WTC11 (cell line): ENCODE data around the gene CACNB4. TPM values are rescaled to one million over a fixed set of nuclear protein-coding genes. Genes with fewer than 3 reads are reported as not detected.

Source experiments
- ATAC-seq: fragments of 200-7000 bp; cut with Tn5 transposase; 2 replicates; pipeline ENCODE4 v1.10.0; 2021; ENCODE audit warnings: mild to moderate bottlenecking, moderate library complexity
- CTCF ChIA-PET: fragments of 300-600 bp; sonication (Branson Sonifier 250); formaldehyde crosslinking; loops from one replicate; lab custom pipeline; 2021; ENCODE audit warnings: antibody characterized with exemption; lab: Charles Lee
- POLR2A ChIA-PET: fragments of 350-600 bp; sonication (Branson Sonifier 250); formaldehyde crosslinking; loops from one replicate; lab custom pipeline; 2021; ENCODE audit warnings: antibody characterized with exemption; lab: Charles Lee
- DNase-seq: peaks from one replicate; pipeline ENCODE4 v3.0.0; 2021; ENCODE audit warnings: low spot score
- H3K27ac Mint-ChIP-seq: 2 replicates; pipeline ENCODE4 v1.8.0; 2021; ENCODE audit warnings: mixed read lengths
- H3K27me3 Mint-ChIP-seq: 2 replicates; pipeline ENCODE4 v1.8.0; 2021; ENCODE audit warnings: low read depth, mild to moderate bottlenecking, moderate library complexity, mixed read lengths
- H3K36me3 Mint-ChIP-seq: 2 replicates; pipeline ENCODE4 v1.8.0; 2021; ENCODE audit warnings: mixed read lengths
- H3K4me1 Mint-ChIP-seq: 2 replicates; pipeline ENCODE4 v1.8.0; 2022; ENCODE audit warnings: mixed read lengths
- H3K4me3 Mint-ChIP-seq: 2 replicates; pipeline ENCODE4 v1.8.0; 2021; ENCODE audit warnings: mild to moderate bottlenecking, moderate library complexity, mixed read lengths
- H3K9me3 Mint-ChIP-seq: 2 replicates; pipeline ENCODE4 v1.8.0; 2021; ENCODE audit warnings: mixed read lengths
- CDX4 ChIP-seq: fragments of 250-450 bp; sonication (Bioruptor Pico); IDR thresholded peaks from 2 replicates; pipeline ENCODE4 v1.9.0; 2021; ENCODE audit warnings: moderate library complexity, mild to moderate bottlenecking, inconsistent platforms, borderline replicate concordance
- CTCF ChIP-seq: fragments of 200-600 bp; IDR thresholded peaks from 2 replicates; pipeline ENCODE4 v1.8.0; 2022; ENCODE audit warnings: antibody characterized with exemption
- FOXJ3 ChIP-seq: sonication (generic); formaldehyde crosslinking; IDR thresholded peaks from 2 replicates; pipeline ENCODE4 v1.9.0; 2021; ENCODE audit warnings: missing genetic modification reagents, mild to moderate bottlenecking, borderline replicate concordance
- FOXK1 ChIP-seq: sonication (generic); formaldehyde crosslinking; IDR thresholded peaks from 2 replicates; pipeline ENCODE4 v1.8.0; 2022; ENCODE audit warnings: mild to moderate bottlenecking, moderate library complexity, missing genetic modification reagents
- GABPB1 ChIP-seq: sonication (generic); formaldehyde crosslinking; IDR thresholded peaks from 2 replicates; pipeline ENCODE4 v1.8.1; 2023; ENCODE audit warnings: mild to moderate bottlenecking, missing genetic modification reagents
- HMGA2 ChIP-seq: fragments of 250-450 bp; sonication (Bioruptor Pico); IDR thresholded peaks from 2 replicates; pipeline ENCODE4 v1.4.0; 2021; ENCODE audit warnings: mild to moderate bottlenecking, moderate library complexity
- OVOL2 ChIP-seq: fragments of 250-450 bp; sonication (Bioruptor Pico); IDR thresholded peaks from 2 replicates; pipeline ENCODE4 v1.9.0; 2021; ENCODE audit warnings: mild to moderate bottlenecking, borderline replicate concordance
- RORB ChIP-seq: fragments of 250-450 bp; sonication (Bioruptor Pico); IDR thresholded peaks from 2 replicates; pipeline ENCODE4 v1.9.0; 2021; ENCODE audit warnings: mild to moderate bottlenecking
- SP1 ChIP-seq: sonication (generic); formaldehyde crosslinking; conservative IDR thresholded peaks from 2 replicates; pipeline ENCODE4 v1.8.1; 2022; ENCODE audit warnings: missing genetic modification reagents
- TEAD4 ChIP-seq: sonication (generic); formaldehyde crosslinking; IDR thresholded peaks from 2 replicates; pipeline ENCODE4 v1.8.0; 2022; ENCODE audit warnings: mild to moderate bottlenecking, missing genetic modification reagents
- ZNF317 ChIP-seq: sonication (generic); formaldehyde crosslinking; IDR thresholded peaks from 2 replicates; pipeline ENCODE4 v1.8.1; 2023; ENCODE audit warnings: low read depth, mild to moderate bottlenecking, moderate library complexity, missing genetic modification reagents, borderline replicate concordance
- ZNF423 ChIP-seq: fragments of 250-450 bp; sonication (Bioruptor Pico); IDR thresholded peaks from 2 replicates; pipeline ENCODE4 v2.1.2; 2022; ENCODE audit warnings: mild to moderate bottlenecking, moderate library complexity
- ZNF425 ChIP-seq: fragments of 250-450 bp; sonication (Bioruptor Pico); conservative IDR thresholded peaks from 2 replicates; pipeline ENCODE4 v1.9.0; 2021; ENCODE audit warnings: mild to moderate bottlenecking
- ZNF512 ChIP-seq: sonication (generic); formaldehyde crosslinking; IDR thresholded peaks from 2 replicates; pipeline ENCODE4 v1.8.1; 2022; ENCODE audit warnings: missing genetic modification reagents, borderline replicate concordance
- ZNF532 ChIP-seq: fragments of 250-450 bp; sonication (Bioruptor Pico); IDR thresholded peaks from 2 replicates; pipeline ENCODE4 v1.9.0; 2021; ENCODE audit warnings: mild to moderate bottlenecking, borderline replicate concordance
- total RNA-seq: library from RNA; stranded (reverse); gene quantifications from 3 replicates; pipeline ENCODE4 v1.2.3, GENCODE V29; 2021

Gene CACNB4
- total RNA-seq, 1 experiment from 2014 or later = 4.7 TPM

GRCh38 chr2:152036611-152037469 lies 62.0 kb downstream of the CACNB4 start:
- ATAC-seq = peak; percentile 47
- Mint-ChIP-seq H3K4me1 (peaks cover 51% of the 10 kb centered on the region), H3K36me3 (no peaks in the 10 kb centered on the region), H3K9me3 (no peaks in the 10 kb centered on the region), H3K4me3 (no peak overlapping the region), H3K27me3 (peaks cover 22% of the 10 kb centered on the region), H3K27ac (no peak overlapping the region)
- CTCF ChIA-PET = interaction anchor here (0.6 to 2.6 kb wide), 18 partner anchors 9 to 610 kb away, joined by 3 to 18 read pairs (median 4); partner anchors contain the start of gene STAM2
- DNase-seq = peak; percentile 78
- POLR2A ChIA-PET = no interaction called here
- TF ChIP-seq ZNF512 (CRISPR knock-in tag) (no peak), CTCF (peak; percentile 51)

GRCh38 chr2:152034257-152034801 lies 64.5 kb downstream of the CACNB4 start:
- Mint-ChIP-seq H3K27ac (no peak overlapping the region; the same call in 1 of the 2 replicates), H3K27me3 (peaks cover 30% of the 10 kb centered on the region), H3K36me3 (no peaks in the 10 kb centered on the region; the same call in 1 of the 2 replicates), H3K9me3 (peaks cover 7% of the 10 kb centered on the region), H3K4me3 (peak overlapping the region; percentile 9), H3K4me1 (peaks cover 46% of the 10 kb centered on the region)
- ChIA-PET CTCF (interaction anchor here (0.8 to 2.8 kb wide), 5 partner anchors 9 to 602 kb away, joined by 3 to 22 read pairs (median 4); partner anchors contain the start of gene STAM2), POLR2A (no interaction called here)
- TF ChIP-seq RORB (CRISPR knock-in tag) (no peak), ZNF423 (CRISPR knock-in tag) (0 out of 2 replicates have a peak, but pooled peaks have one; percentile 35)
- peak; percentile 74 for ATAC-seq
- DNase-seq = peak; percentile 42

GRCh38 chr2:152033011-152033925 lies 65.6 kb downstream of the CACNB4 start:
- POLR2A ChIA-PET = no interaction called here
- no peak overlapping the region for H3K4me3 Mint-ChIP-seq
- H3K9me3 Mint-ChIP-seq = peaks cover 7% of the 10 kb centered on the region
- TF ChIP-seq OVOL2 (CRISPR knock-in tag) (no peak), SP1 (CRISPR knock-in tag) (no peak), ZNF317 (CRISPR knock-in tag) (no peak), GABPB1 (no peak), ZNF532 (CRISPR knock-in tag) (no peak), FOXJ3 (CRISPR knock-in tag) (no peak), FOXK1 (CRISPR knock-in tag) (no peak), ZNF425 (CRISPR knock-in tag) (no peak), HMGA2 (no peak), TEAD4 (CRISPR knock-in tag) (no peak), CDX4 (no peak)
- no peaks in the 10 kb centered on the region; the same call in 1 of the 2 replicates for H3K36me3 Mint-ChIP-seq
- H3K27me3 Mint-ChIP-seq = peaks cover 30% of the 10 kb centered on the region
- peaks cover 40% of the 10 kb centered on the region for H3K4me1 Mint-ChIP-seq
- DNase-seq (no peak), ATAC-seq (peak; percentile 60)
- no peak overlapping the region for H3K27ac Mint-ChIP-seq
- CTCF ChIA-PET = interaction anchor here (0.8 to 2.8 kb wide), 6 partner anchors 8 to 603 kb away, joined by 3 to 22 read pairs (median 4); partner anchors contain the start of gene STAM2
